SH-SY5Y (cell line): Measurements from ENCODE around the gene FAM174B.

Experiments
- GATA2 ChIP-seq: IDR thresholded peaks from 2 replicates; pipeline ENCODE4 v1.6.1; 2011; ENCODE audit warnings: mild to moderate bottlenecking, low read depth, low read length
- GATA3 ChIP-seq: IDR thresholded peaks from 2 replicates; pipeline ENCODE4 v1.6.1; 2011; ENCODE audit warnings: low read depth, mild to moderate bottlenecking, low read length, moderate library complexity

DNA sequence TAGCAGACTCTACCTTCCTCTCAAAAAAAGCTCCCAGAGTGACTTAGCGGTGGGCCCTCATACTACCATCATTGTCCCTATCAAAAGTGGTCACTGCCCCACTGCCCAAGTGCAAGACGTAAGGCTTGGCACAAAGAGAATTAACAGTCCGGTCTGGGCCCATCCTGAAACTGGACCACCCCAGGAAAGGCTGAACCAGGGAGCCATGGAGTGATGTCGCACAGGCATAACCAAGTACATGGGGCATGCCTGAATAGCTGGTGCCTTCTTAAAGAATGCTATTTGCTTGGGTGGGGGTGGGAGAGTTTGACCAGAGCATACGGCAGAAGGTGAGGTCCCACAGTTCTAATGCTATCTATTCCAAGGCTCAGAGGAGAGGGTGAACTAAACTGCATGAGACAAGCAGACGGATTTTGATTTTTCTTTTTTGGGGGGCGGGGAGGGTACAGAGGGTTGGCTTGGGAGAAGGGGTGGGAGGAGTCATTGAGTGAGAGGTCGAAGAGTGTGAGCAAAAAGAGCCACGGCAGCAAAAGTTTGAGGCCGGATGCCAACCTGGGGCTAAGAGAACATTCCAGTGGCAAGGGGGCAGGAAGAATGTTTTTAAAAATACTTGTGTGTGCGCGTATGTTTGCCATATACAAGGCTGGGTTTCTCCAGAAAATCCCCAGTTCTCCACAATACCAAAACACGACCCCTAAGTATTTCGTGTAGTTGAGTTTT is 50.2 kb downstream of the FAM174B start:
- TF ChIP-seq GATA2, result no peak
- TF ChIP-seq GATA3, result no peak
